ENCODE measurements around the gene TFCP2L1. TPM values are rescaled to one million over a fixed set of nuclear protein-coding genes. Genes with fewer than 3 reads are reported as not detected.

TFCP2L1 gene
- total RNA-seq, 1 donor = under 0.01 TPM

GRCh38 chr2:121210691-121211090, 74.3 kb downstream of the TFCP2L1 start:
- Histone ChIP-seq H3K79me2 (ENCODE audit: insufficient read depth, low read length) (no peaks in the 10 kb centered on the region), H3K36me3 (ENCODE audit: insufficient read depth, low read length) (no peaks in the 10 kb centered on the region), H2AFZ (ENCODE audit: low read length) (no peak overlapping the region), H4K20me1 (ENCODE audit: insufficient read depth, low read length) (no peaks in the 10 kb centered on the region), H3K27ac (ENCODE audit: low read depth, low read length) (no peak overlapping the region), H3K4me1 (ENCODE audit: insufficient read depth, low read length) (no peaks in the 10 kb centered on the region), H3K9me3 (ENCODE audit: low read depth, low read length) (no peaks in the 10 kb centered on the region), H3K4me3 (ENCODE audit: insufficient read depth, low read length) (no peak overlapping the region), H3K27me3 (ENCODE audit: insufficient read depth, low read length) (peaks cover 4% of the 10 kb centered on the region), H3K4me2 (ENCODE audit: insufficient read depth, low read length) (no peak overlapping the region)
- TF ChIP-seq CTCF (IDR thresholded peaks at IDR 0.05; ENCODE audit: extremely low read depth, low read depth, low read length) = no peak
- no peak for DNase-seq (ENCODE audit: insufficient read length, low spot score, missing footprints)

DNA sequence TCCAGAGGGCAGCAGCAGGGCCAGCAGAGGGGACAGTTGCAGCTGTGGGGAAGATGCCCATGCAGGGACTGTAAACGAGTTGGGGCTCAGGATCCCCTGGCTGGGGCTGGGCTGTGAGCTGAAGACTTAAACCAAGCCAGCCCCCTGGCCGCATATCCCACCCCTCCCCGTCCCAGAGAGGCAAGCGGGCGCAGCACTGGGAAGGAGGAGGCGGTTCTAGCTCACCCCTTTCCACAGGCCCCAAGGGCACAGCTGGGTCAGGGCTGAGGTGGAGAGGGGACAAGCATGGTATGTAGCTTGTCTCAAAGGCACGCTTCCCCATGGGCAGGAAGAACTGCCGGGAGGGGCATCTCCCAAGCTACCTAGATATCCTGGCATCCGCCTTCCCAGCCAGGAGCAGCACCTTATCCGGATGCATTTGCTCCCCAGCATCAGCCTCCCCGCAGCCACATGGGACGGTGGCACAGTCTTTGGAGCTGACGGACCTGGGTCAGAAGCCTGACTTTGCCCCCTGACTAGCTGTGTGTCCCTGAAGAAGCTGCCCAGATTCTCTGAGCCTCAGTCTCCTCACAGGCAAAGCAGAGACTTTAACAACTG, 75.9 kb downstream of the TFCP2L1 start:
- no peak for DNase-seq (ENCODE audit: insufficient read length, low spot score, missing footprints)
- no peaks in the 10 kb centered on the region for H3K36me3 ChIP-seq (ENCODE audit: insufficient read depth, low read length)
- no peak for TF ChIP-seq CTCF (IDR thresholded peaks at IDR 0.05; ENCODE audit: extremely low read depth, low read depth, low read length)
- H3K27me3 ChIP-seq (ENCODE audit: insufficient read depth, low read length) = no peaks in the 10 kb centered on the region
- H3K4me1 ChIP-seq (ENCODE audit: insufficient read depth, low read length) = no peaks in the 10 kb centered on the region
- H3K79me2 ChIP-seq (ENCODE audit: insufficient read depth, low read length) = no peaks in the 10 kb centered on the region
- no peaks in the 10 kb centered on the region for H4K20me1 ChIP-seq (ENCODE audit: insufficient read depth, low read length)
- no peak overlapping the region for H3K27ac ChIP-seq (ENCODE audit: low read depth, low read length)
- H3K4me2 ChIP-seq (ENCODE audit: insufficient read depth, low read length) = no peak overlapping the region
- H3K4me3 ChIP-seq (ENCODE audit: insufficient read depth, low read length) = no peak overlapping the region
- no peak overlapping the region for H2AFZ ChIP-seq (ENCODE audit: low read length)
- H3K9me3 ChIP-seq (ENCODE audit: low read depth, low read length) = no peaks in the 10 kb centered on the region

DNA sequence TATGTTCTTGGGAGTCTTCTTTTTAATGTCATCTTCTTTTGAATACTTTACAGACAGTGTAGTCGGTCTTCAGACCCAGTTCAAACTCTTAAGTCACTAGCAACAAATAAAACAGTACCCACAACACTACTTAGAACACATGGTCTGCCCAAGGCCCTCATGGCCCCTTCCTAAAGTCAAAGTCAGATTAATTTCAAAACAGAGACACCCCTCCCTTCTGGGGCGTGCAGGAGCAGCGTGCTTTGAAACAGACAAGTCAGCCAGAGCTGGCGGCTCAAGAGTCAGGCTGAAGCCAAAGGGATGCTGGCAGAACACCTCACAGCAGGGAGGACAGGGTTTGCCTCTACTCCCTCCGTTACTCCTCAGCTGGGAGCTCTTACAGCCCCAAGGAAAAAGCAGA, 77.5 kb downstream of the TFCP2L1 start:
- no peaks in the 10 kb centered on the region for H4K20me1 ChIP-seq (ENCODE audit: insufficient read depth, low read length)
- no peaks in the 10 kb centered on the region for H3K9me3 ChIP-seq (ENCODE audit: low read depth, low read length)
- DNase-seq (ENCODE audit: insufficient read length, low spot score, missing footprints) = no peak
- no peak for TF ChIP-seq CTCF (IDR thresholded peaks at IDR 0.05; ENCODE audit: extremely low read depth, low read depth, low read length)
- H3K36me3 ChIP-seq (ENCODE audit: insufficient read depth, low read length) = no peaks in the 10 kb centered on the region
- no peak overlapping the region for H3K27ac ChIP-seq (ENCODE audit: low read depth, low read length)
- H3K4me3 ChIP-seq (ENCODE audit: insufficient read depth, low read length) = no peak overlapping the region
- H2AFZ ChIP-seq (ENCODE audit: low read length) = no peak overlapping the region
- no peaks in the 10 kb centered on the region for H3K4me1 ChIP-seq (ENCODE audit: insufficient read depth, low read length)
- no peaks in the 10 kb centered on the region for H3K27me3 ChIP-seq (ENCODE audit: insufficient read depth, low read length)
- H3K79me2 ChIP-seq (ENCODE audit: insufficient read depth, low read length) = no peaks in the 10 kb centered on the region
- H3K4me2 ChIP-seq (ENCODE audit: insufficient read depth, low read length) = no peak overlapping the region

DNA sequence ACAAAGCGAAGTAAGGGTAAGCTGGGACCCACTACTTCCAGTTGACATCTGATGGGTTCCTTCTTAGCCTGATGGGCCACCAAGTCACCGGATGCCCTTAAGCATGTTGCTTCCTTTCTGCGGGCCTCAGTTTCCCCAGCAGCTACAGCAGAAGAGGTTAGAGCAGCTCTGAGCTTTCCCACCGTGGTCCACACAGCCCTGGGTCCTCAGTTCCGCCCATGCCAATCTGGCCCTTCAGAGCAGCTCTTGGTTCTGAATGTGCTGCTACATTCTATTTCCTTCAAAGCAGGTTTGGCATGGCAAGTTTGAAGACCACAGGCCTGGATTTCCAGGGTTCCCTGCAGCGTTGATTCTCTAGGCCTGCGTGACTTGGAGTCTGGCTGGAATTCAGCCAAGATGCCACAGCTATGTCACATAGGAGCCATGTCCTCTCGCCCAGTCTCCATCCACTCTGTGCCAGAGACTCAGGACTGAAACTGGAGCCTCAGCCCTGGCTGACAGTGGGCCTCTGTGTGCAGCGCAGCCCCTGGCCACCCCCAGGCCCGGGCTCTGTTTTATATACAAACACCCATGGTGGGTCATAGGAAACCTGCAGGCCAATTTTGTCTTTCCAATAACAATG, 79.6 kb downstream of the TFCP2L1 start:
- Histone ChIP-seq H3K4me2 (ENCODE audit: insufficient read depth, low read length) (no peak overlapping the region), H3K4me1 (ENCODE audit: insufficient read depth, low read length) (no peaks in the 10 kb centered on the region), H2AFZ (ENCODE audit: low read length) (no peak overlapping the region), H3K36me3 (ENCODE audit: insufficient read depth, low read length) (no peaks in the 10 kb centered on the region), H3K9me3 (ENCODE audit: low read depth, low read length) (no peaks in the 10 kb centered on the region), H4K20me1 (ENCODE audit: insufficient read depth, low read length) (no peaks in the 10 kb centered on the region), H3K79me2 (ENCODE audit: insufficient read depth, low read length) (no peaks in the 10 kb centered on the region), H3K27me3 (ENCODE audit: insufficient read depth, low read length) (no peaks in the 10 kb centered on the region), H3K4me3 (ENCODE audit: insufficient read depth, low read length) (no peak overlapping the region), H3K27ac (ENCODE audit: low read depth, low read length) (no peak overlapping the region)
- no peak for DNase-seq (ENCODE audit: insufficient read length, low spot score, missing footprints)
- TF ChIP-seq CTCF (IDR thresholded peaks at IDR 0.05; ENCODE audit: extremely low read depth, low read depth, low read length) = no peak
